DMS79 (cell line): ENCODE results near the gene GCLM.
"Not testable (repeated sequence)": the region's sequence is repeated elsewhere in the genome, so short reads cannot be mapped to it uniquely, and the experiment has no call there.

ENCODE experiments used
- DNase-seq: peaks from one replicate; lab custom pipeline; 2025; lab: John Stamatoyannopoulos, UW

Gene GCLM

GRCh38 chr1:93909146-93910050 is at the start of gene GCLM:
GCLM (minus strand) TSS chr1:93909430; CDS start chr1:93909163, 267 bp downstream.
- peak; percentile 55 for DNase-seq

DNA sequence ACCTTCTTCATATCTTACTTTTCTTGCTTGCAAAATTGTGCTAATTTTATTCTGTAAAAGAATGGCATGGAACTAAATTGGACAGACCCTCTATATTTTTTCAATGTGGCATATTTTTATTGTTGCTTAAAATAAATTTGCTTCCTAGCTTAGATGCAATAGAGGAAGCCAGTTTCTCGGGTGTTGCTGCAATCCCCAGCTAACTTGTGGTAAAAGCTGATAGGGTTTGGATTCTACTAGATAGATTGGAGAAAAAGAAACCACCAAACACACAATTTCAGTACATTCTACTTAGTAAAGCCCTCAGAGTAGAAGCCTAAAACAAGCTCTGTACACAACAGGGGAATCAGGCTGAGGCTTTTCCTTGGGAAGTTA is 49.5 kb upstream of the GCLM start:
- DNase-seq, result no peak

- DNase-seq, result no peak
Measured at GRCh38 chr1:93958032-93958725, 48.9 kb upstream of the GCLM start.

DNA sequence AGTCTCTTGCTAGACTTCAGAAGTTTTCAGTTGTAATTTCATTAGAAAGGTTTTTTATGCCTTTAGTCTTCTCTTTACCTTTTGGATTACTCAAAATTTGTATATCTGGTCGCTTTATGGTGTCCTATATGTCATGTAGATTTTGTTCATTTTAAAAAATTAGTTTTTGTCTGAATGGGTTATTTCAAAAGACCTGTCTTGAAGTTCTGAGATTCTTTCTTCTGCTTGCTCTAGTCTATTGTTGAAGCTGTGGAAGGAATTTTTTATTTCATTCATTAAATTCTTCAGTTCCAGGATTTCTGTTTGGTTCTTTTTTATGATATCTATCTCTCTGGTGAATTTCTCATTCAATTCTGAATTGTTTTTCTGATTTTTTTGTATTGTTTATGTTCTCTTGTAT is 46.5 kb upstream of the GCLM start:
- DNase-seq, result no peak

GRCh38 chr1:93947002-93947686 is 37.9 kb upstream of the GCLM start:
- DNase-seq, result not testable (repeated sequence)

DNA sequence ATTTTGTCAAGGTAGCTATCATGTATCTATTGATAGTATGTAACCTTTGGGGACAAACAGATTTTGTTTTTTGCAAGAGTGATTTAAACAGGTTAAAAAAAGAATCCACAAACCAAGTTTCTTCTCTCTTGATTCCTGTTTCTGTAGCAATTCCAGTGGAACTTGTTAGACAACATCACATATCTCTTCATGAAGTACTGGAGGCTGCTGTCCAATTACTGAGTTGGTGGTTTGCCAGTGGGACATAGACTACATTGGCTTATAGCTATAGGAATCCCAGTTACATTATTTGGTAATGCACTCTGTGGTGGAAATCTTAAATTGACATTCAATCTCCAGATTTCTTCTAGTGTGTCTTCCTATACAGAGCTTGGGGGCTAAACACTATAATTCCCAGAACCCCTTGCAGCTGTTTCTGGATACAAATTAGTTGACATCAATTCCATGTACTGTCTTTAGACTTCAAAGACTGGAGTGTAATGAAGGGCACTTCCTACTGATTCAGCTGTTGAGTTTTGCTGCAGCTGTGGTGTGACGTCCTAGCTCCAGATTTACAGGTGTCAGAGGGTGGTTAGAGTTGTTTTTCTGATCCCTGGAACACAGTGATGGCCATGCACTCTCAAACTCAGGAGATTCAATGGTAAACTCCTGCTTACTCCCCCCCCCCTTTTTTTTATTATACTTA is 29.4 kb upstream of the GCLM start:
- no peak for DNase-seq

- no peak for DNase-seq
Measured at GRCh38 chr1:93937997-93938396, 28.8 kb upstream of the GCLM start.

GRCh38 chr1:93925206-93925605 is 16.0 kb upstream of the GCLM start:
- DNase-seq, result no peak

GRCh38 chr1:93919780-93920179 is 10.6 kb upstream of the GCLM start:
- no peak for DNase-seq

DNA sequence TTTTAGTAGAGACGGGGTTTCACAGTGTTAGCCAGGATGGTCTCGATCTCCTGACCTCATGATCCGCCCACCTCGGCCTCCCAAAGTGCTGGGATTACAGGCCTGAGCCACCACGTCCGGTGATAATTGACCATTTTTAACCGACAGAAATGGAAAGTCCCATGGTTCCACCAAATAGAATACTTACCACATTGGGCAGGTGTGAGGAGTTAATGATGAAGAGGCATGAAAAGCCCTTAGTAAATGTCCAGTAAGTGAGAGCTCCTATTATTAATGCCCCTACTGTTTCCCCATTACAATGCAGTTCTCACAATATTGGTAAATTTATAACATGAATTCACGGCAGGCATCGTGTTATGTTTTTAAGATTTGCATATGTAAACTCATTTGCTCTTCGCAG is 8.1 kb upstream of the GCLM start:
- DNase-seq, result no peak

- DNase-seq, result not testable (repeated sequence)
Measured at GRCh38 chr1:93910880-93911279, 1.6 kb upstream of the GCLM start.

DNA sequence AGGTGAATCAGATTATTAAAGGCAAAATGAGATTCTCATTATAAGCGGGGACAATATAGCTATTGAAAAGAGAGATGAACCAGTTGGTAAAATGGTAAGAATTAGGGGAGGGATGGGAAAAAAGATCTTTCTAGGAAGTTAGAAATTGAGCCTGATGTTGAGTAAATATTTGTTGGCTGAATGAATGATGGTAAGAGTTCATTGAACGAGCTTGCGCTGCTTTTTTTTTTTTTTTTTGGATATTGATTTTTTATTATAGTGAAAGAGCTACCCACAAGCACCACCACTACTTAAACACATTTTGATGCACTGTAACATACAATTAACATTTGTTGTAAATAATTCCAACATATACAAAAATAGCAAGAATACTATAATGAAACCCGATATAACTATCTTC is 1.1 kb upstream of the GCLM start:
- DNase-seq, result no peak

- no peak for DNase-seq
Measured at GRCh38 chr1:93908394-93909145, 660 bp downstream of the GCLM start.

GRCh38 chr1:93907718-93908117 is 1.5 kb downstream of the GCLM start:
- peak; percentile 77 for DNase-seq

- DNase-seq, result no peak
Measured at GRCh38 chr1:93906480-93906879, 2.8 kb downstream of the GCLM start.

GRCh38 chr1:93905734-93906133 is 3.5 kb downstream of the GCLM start:
- no peak for DNase-seq

DNA sequence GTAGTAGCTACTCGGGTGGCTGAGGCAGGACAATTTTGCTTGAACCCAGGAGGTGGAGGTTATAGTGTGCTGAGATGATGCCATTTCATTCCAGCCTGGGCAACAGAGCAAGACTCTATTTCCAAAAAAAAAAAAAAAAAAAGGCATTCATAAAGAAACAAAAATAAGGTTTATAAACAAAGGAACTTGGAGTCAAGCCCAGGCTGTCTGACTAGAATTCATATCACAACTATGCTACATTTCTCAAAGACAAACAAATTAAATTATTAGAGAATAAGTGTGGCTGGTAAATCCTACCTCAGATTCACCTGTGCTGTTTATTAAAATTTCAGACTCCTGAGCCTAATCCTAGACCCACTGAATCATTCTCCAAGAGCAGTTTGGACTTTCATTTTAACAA is 4.2 kb downstream of the GCLM start:
- no peak for DNase-seq

DNA sequence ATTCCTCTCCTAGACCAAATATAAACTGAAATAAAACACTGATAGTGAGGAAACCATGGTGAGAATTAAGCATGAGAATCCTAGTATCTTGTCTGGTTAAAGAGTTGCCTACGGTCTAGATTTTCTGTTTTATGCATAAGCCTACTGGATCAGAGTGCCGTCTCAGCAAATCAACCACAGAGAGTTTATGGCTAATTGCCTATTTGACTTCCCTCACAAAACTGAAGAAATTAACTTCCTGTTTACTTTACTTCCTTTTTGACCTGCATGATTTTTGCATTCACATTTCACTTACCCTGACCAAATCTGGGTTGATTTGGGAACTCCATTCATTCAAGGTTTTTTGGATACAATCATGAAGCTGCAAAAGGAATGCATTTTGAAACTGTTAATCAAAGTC is 5.0 kb downstream of the GCLM start:
- DNase-seq, result no peak

GRCh38 chr1:93900723-93901504 is 8.3 kb downstream of the GCLM start:
- DNase-seq, result no peak

- no peak for DNase-seq
Measured at GRCh38 chr1:93899543-93900207, 9.6 kb downstream of the GCLM start.
